Keratinocyte (primary cell): ENCODE data around the gene TEKT3. TPM values are rescaled to one million over a fixed set of nuclear protein-coding genes. Genes with fewer than 3 reads are reported as not detected.

Experiments used
- DNase-seq: peaks from one replicate; pipeline ENCODE4 v3.0.0-alpha.2; 2011; ENCODE audit warnings: low read depth, missing footprints, low spot score
- FAIRE-seq: peaks from 2 replicates; lab custom pipeline; 2011; peaks lifted over from hg19 to GRCh38; lab: Jason Lieb, UNC
- H2AFZ ChIP-seq: 2 replicates; pipeline ENCODE4 v1.6.0; 2012; ENCODE audit warnings: low read length, control low read depth, inconsistent platforms; ENCODE audit not compliant: control insufficient read depth
- H3K27ac ChIP-seq: 2 replicates; pipeline ENCODE4 v1.5.1; 2011; ENCODE audit warnings: low read length; ENCODE audit not compliant: control insufficient read depth, insufficient read depth
- H3K27me3 ChIP-seq: 3 replicates; pipeline ENCODE4 v1.6.0; 2011; ENCODE audit warnings: low read length; ENCODE audit not compliant: control insufficient read depth, insufficient read depth; ENCODE audit errors: extremely low read depth
- H3K36me3 ChIP-seq, 2 experiments: 2 replicates in 1 of 2; 3 replicates in 1 of 2; pipeline ENCODE4 v1.5.1; 2011; ENCODE audit warnings: low read length in 2 of 2, mild to moderate bottlenecking in 1 of 2; ENCODE audit not compliant: control insufficient read depth in 2 of 2, insufficient read depth in 2 of 2; ENCODE audit errors: extremely low read depth in 1 of 2
- H3K4me1 ChIP-seq: 3 replicates; pipeline ENCODE4 v1.5.1; 2011; ENCODE audit warnings: low read length; ENCODE audit not compliant: control insufficient read depth, insufficient read depth; ENCODE audit errors: extremely low read depth
- H3K4me2 ChIP-seq: 3 replicates; pipeline ENCODE4 v1.6.0; 2011; ENCODE audit warnings: low read depth, low read length; ENCODE audit not compliant: control insufficient read depth, insufficient read depth; ENCODE audit errors: extremely low read depth
- H3K4me3 ChIP-seq, 3 experiments: fragments of 200-600 bp in 1 of 3; sonication (generic) in 1 of 3; 2 replicates in 2 of 3; 3 replicates in 1 of 3; pipeline ENCODE4 v1.5.1; 2011 to 2016; ENCODE audit warnings: low read length in 3 of 3, mild to moderate bottlenecking in 3 of 3, control low read depth in 2 of 3, inconsistent platforms in 1 of 3, low read depth in 1 of 3, mixed read lengths in 1 of 3, mixed run types in 1 of 3, moderate library complexity in 1 of 3; ENCODE audit not compliant: control insufficient read depth in 2 of 3, insufficient read depth in 2 of 3; ENCODE audit errors: extremely low read depth in 1 of 3
- H3K79me2 ChIP-seq: 2 replicates; pipeline ENCODE4 v1.6.0; 2012; ENCODE audit warnings: low read length; ENCODE audit not compliant: control insufficient read depth, insufficient read depth
- H3K9ac ChIP-seq: 3 replicates; pipeline ENCODE4 v1.6.0; 2011; ENCODE audit warnings: low read length; ENCODE audit not compliant: control insufficient read depth, insufficient read depth; ENCODE audit errors: extremely low read depth
- H3K9me1 ChIP-seq: 3 replicates; pipeline ENCODE4 v1.6.0; 2011; ENCODE audit warnings: low read length; ENCODE audit not compliant: control insufficient read depth, insufficient read depth; ENCODE audit errors: extremely low read depth
- H3K9me3 ChIP-seq: 2 replicates; pipeline ENCODE4 v1.5.1; 2012; ENCODE audit warnings: low read depth, low read length; ENCODE audit not compliant: control insufficient read depth
- H4K20me1 ChIP-seq: 3 replicates; pipeline ENCODE4 v1.6.0; 2011; ENCODE audit warnings: low read length; ENCODE audit not compliant: control insufficient read depth, insufficient read depth; ENCODE audit errors: extremely low read depth
- EZH2 ChIP-seq: IDR thresholded peaks from one replicate; pipeline ENCODE4 v1.6.1; 2012; ENCODE audit warnings: inconsistent platforms, mild to moderate bottlenecking, low read length, moderate library complexity
- dilution Hi-C: fragments of 300-500 bp; cut with MboI; formaldehyde crosslinking; loops from one replicate; pipeline ENCODE4 v1.7.0; 2020; ENCODE audit warnings: low sequenced_read_pairs; ENCODE audit not compliant: extremely low pct_ligation_motif_present
- polyA plus RNA-seq, 5 experiments: library from polyadenylated mRNA; depleted of rRNA in 3 of 5; stranded (reverse) in 3 of 5; stranded (forward) in 1 of 5; unstranded in 1 of 5; fragments of >200 nt; gene quantifications; 1 replicate in 1 of 5; 2 replicates in 3 of 5; 3 replicates in 1 of 5; pipeline versions ENCODE4 v1.2.1 to v1.2.3, GENCODE V29; 2011 to 2012; ENCODE audit warnings: missing spikeins in 2 of 5, low read depth in 1 of 5, low replicate concordance in 1 of 5
- TF ChIP-seq, protein P1 (sequence below), 3 experiments: IDR thresholded peaks in 1 of 3; conservative IDR thresholded peaks in 1 of 3; optimal IDR thresholded peaks in 1 of 3; 2 replicates in 2 of 3; 3 replicates in 1 of 3; pipeline versions ENCODE3 to v1.5.1; 2011; ENCODE audit warnings: low read length in 3 of 3, mild to moderate bottlenecking in 3 of 3, moderate library complexity in 2 of 3, control low read depth in 1 of 3, inconsistent platforms in 1 of 3; ENCODE audit not compliant: insufficient read depth in 2 of 3; ENCODE audit errors: extremely low read depth in 1 of 3

The TEKT3 gene
- polyA plus RNA-seq, 1 donor (not counting 4 experiments of a cell fraction or from before 2014, with no cell fraction given): 0.16 TPM

DNA sequence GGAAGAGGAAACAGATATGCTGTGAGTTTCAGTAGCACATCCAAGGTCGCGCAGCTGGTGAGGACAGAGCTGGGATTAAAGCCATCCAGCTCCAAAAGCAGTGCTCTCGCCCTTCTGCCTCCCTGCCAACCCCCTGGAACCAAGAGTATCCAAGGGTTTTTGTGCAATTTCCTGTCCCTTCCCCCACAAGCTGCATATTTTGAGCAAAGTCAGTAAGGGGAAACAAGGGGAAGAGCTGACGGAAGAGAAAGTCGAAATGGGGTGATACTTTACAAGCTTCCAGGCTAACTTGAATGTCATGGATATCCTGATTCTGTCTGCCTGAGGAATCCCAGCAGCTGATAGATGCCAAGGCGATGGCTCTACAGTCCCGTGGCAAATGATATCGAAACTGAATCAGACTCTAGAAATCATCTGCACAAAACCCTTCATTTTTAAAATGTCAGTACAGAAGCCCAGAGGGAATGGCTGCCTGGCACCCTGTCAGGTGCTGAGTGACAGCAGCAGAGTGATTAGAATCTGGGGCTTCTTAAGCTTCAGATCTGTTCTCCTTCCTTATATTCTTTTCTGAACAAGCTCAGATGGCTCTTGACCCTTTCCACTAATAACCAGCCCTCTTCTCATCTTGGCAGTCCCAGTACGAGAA, 42.9 kb upstream of the TEKT3 start:
- peak; percentile 5 for FAIRE-seq
- no peak for DNase-seq

DNA sequence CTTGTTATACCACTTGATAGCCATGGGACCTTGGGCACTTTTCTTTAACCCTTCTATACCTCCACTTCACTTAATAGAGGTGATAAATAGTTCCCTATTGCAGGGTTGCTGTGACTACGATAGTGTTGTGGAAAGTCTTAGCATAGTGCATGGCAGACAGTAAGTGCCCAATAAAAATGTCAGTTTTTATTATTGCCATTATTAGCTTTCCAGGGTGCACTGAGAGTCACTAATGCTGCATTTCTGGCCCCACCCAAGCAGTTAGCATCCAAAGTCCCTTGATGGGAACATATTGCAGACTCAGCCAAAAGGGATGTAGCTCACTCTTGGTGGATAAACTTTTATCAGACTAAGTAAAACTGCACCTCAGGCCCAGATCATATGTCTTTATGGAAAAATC, 41.5 kb upstream of the TEKT3 start:
- Histone ChIP-seq H3K27me3 (no peaks in the 10 kb centered on the region), H3K9me3 (no peaks in the 10 kb centered on the region), H3K9me1 (no peaks in the 10 kb centered on the region), H3K36me3 (no peaks in the 10 kb centered on the region), H2AFZ (no peak overlapping the region), H3K9ac (no peak overlapping the region), H4K20me1 (no peaks in the 10 kb centered on the region), H3K4me1 (peaks cover 2% of the 10 kb centered on the region), H3K27ac (no peak overlapping the region), H3K4me2 (no peak overlapping the region), H3K4me3 (no peak overlapping the region), H3K79me2 (no peaks in the 10 kb centered on the region)
- TF ChIP-seq, protein P1, sequence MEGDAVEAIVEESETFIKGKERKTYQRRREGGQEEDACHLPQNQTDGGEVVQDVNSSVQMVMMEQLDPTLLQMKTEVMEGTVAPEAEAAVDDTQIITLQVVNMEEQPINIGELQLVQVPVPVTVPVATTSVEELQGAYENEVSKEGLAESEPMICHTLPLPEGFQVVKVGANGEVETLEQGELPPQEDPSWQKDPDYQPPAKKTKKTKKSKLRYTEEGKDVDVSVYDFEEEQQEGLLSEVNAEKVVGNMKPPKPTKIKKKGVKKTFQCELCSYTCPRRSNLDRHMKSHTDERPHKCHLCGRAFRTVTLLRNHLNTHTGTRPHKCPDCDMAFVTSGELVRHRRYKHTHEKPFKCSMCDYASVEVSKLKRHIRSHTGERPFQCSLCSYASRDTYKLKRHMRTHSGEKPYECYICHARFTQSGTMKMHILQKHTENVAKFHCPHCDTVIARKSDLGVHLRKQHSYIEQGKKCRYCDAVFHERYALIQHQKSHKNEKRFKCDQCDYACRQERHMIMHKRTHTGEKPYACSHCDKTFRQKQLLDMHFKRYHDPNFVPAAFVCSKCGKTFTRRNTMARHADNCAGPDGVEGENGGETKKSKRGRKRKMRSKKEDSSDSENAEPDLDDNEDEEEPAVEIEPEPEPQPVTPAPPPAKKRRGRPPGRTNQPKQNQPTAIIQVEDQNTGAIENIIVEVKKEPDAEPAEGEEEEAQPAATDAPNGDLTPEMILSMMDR (optimal IDR thresholded peaks at IDR 0.05 in 1 of 3, IDR thresholded peaks at IDR 0.05 in 1 of 3, conservative IDR thresholded peaks at IDR 0.05 in 1 of 3; ENCODE audit: extremely low read depth in 1 of 3, insufficient read depth in 2 of 3, low read length in 3 of 3): no peak
- no peak for TF ChIP-seq EZH2
- DNase-seq: no peak
- FAIRE-seq: no peak
- dilution Hi-C loops: no loop called here

More for the DNA sequence above, 42.9 kb upstream of the TEKT3 start:
- no peak overlapping the region for H3K9ac ChIP-seq
- H3K4me2 ChIP-seq: peak overlapping the region; percentile 67
- H3K36me3 ChIP-seq: no peaks in the 10 kb centered on the region
- peaks cover 2% of the 10 kb centered on the region for H3K4me1 ChIP-seq
- H3K27me3 ChIP-seq: no peaks in the 10 kb centered on the region
- H3K4me3 ChIP-seq: peak overlapping the region in 1 of 3 experiments; percentile 12
- H3K27ac ChIP-seq: no peak overlapping the region
- H3K9me1 ChIP-seq: no peaks in the 10 kb centered on the region
- no peaks in the 10 kb centered on the region for H3K79me2 ChIP-seq
- no peaks in the 10 kb centered on the region for H4K20me1 ChIP-seq
- no peaks in the 10 kb centered on the region for H3K9me3 ChIP-seq
- no peak for TF ChIP-seq EZH2
- TF ChIP-seq, protein P1 (optimal IDR thresholded peaks at IDR 0.05 in 1 of 3, IDR thresholded peaks at IDR 0.05 in 1 of 3, conservative IDR thresholded peaks at IDR 0.05 in 1 of 3; ENCODE audit: extremely low read depth in 1 of 3, insufficient read depth in 2 of 3, low read length in 3 of 3): no peak
- H2AFZ ChIP-seq: peak overlapping the region; percentile 73
- dilution Hi-C loops: no loop called here
